Measurements from ENCODE around the gene PPP1R16B. TPM values are rescaled to one million over a fixed set of nuclear protein-coding genes. Genes with fewer than 3 reads are reported as not detected.

Gene PPP1R16B
- total and polyA plus RNA-seq, 3 donors from 2014 or later: 1.2 to 3.7 (median 1.3) TPM

DNA sequence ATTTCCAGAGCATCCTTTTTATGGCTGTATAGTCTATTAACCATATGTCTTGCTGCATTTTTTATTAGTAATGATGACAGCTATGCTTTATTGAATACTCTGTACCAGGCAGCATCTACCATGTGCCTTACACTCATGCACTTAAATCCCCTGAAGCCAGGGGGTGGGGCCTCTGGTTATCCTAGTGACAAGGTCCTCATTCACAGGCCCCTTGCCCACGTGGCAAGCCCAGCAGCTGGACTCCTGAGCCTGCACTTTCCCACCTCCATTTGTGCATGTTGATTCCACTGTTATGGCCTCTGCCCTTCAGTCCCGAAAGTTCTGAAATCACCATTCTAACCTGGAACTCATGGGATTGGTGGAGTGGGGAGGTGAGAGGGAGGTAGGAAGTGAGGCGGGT, 35.0 kb upstream of the PPP1R16B start:
- WGBS, 2 donors: 88 to 95% methylated on average over 3 of the region's 3 CpGs
- TF ChIP-seq, protein P1, sequence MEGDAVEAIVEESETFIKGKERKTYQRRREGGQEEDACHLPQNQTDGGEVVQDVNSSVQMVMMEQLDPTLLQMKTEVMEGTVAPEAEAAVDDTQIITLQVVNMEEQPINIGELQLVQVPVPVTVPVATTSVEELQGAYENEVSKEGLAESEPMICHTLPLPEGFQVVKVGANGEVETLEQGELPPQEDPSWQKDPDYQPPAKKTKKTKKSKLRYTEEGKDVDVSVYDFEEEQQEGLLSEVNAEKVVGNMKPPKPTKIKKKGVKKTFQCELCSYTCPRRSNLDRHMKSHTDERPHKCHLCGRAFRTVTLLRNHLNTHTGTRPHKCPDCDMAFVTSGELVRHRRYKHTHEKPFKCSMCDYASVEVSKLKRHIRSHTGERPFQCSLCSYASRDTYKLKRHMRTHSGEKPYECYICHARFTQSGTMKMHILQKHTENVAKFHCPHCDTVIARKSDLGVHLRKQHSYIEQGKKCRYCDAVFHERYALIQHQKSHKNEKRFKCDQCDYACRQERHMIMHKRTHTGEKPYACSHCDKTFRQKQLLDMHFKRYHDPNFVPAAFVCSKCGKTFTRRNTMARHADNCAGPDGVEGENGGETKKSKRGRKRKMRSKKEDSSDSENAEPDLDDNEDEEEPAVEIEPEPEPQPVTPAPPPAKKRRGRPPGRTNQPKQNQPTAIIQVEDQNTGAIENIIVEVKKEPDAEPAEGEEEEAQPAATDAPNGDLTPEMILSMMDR (IDR thresholded peaks at IDR 0.05): no peak
- no peak for TF ChIP-seq POLR2A (IDR thresholded peaks at IDR 0.05)
- H3K4me1 ChIP-seq: no peaks in the 10 kb centered on the region
- H3K9me3 ChIP-seq: no peaks in the 10 kb centered on the region
- H3K4me3 ChIP-seq: no peak overlapping the region
- H3K27me3 ChIP-seq: no peaks in the 10 kb centered on the region
- no peak for DNase-seq
- intact Hi-C loops (cut with DNase I; ENCODE audit: low total_unique reads): no loop called here
- H3K36me3 ChIP-seq (ENCODE audit: low read depth, missing control alignments): no peaks in the 10 kb centered on the region
- no peak overlapping the region for H3K27ac ChIP-seq

DNA sequence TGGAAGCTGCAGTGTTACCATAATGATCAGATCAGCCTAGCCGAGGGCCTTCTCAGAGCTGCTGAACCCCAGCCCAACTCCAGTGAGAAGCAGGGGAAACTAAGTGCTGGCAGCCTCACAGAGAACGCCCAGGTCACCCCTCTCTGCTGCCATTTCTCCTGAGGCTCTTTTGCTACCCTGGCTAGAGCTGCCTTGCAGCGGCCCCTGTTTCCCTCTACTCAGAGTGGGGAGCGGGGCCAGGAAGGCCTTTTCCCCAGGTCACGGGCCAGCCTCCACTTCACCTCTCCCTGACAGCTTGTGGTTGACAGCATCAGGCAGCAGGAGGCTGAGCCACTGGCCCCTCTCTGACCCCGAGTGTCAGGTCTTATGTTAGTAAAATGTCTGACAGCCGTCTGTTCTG, 34.5 kb upstream of the PPP1R16B start:
- no peak for DNase-seq
- Histone ChIP-seq H3K4me1 (no peaks in the 10 kb centered on the region), H3K36me3 (ENCODE audit: low read depth, missing control alignments) (no peaks in the 10 kb centered on the region), H3K27ac (no peak overlapping the region), H3K27me3 (no peaks in the 10 kb centered on the region), H3K9me3 (no peaks in the 10 kb centered on the region), H3K4me3 (no peak overlapping the region)
- TF ChIP-seq, protein P1 (IDR thresholded peaks at IDR 0.05): no peak
- 76 to 77% methylated on average over 7 of the region's 7 CpGs for WGBS, 2 donors
- intact Hi-C loops (cut with DNase I; ENCODE audit: low total_unique reads): no loop called here

DNA sequence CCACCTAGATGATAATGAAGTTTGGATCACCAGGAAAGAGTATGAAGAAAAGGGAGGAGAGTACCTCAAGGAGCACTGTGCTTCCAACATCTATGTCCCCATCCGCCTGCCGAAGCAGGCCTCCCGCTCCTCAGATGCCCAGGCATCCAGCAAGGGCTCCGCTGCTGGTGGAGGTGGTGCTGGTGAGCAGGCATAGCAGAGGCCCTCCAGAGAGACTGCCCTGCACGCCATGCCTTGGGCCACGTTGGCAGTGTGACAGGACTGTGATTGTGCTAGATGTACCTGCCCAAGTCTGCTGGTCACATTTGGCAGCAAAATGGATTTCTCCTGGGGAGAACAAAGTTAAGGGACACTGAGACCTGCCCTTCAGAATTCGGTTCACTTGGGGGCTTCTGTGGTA, 33.9 kb upstream of the PPP1R16B start:
- no peak overlapping the region for H3K27ac ChIP-seq
- H3K9me3 ChIP-seq: no peaks in the 10 kb centered on the region
- no peaks in the 10 kb centered on the region for H3K4me1 ChIP-seq
- H3K4me3 ChIP-seq: no peak overlapping the region
- H3K36me3 ChIP-seq (ENCODE audit: low read depth, missing control alignments): no peaks in the 10 kb centered on the region
- TF ChIP-seq, protein P1 (IDR thresholded peaks at IDR 0.05): no peak
- TF ChIP-seq POLR2A (IDR thresholded peaks at IDR 0.05): no peak
- intact Hi-C loops (cut with DNase I; ENCODE audit: low total_unique reads): no loop called here
- WGBS, 2 donors: 86 to 93% methylated on average over 4 to 7 of the region's 7 CpGs
- no peak for DNase-seq
- no peaks in the 10 kb centered on the region for H3K27me3 ChIP-seq

DNA sequence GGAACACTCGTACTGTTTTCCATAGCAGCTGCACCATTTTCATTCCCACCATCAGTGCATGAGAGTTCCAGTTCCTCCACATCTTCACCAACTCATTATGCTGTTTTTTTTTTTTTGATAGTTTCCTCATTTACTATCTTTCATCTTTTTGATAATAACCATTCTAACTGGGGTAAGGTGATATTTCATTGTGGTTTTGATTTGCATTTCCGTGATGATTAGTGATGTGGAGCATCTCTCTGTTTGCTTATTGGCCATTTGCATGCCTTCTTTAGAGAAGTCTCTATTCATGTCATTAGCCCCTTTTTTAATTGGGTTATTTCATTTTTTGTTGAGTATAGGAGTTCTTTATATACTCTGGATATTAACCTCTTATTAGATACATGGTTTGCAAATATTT, 31.3 kb upstream of the PPP1R16B start:
- Histone ChIP-seq H3K4me1 (no peaks in the 10 kb centered on the region), H3K36me3 (ENCODE audit: low read depth, missing control alignments) (no peaks in the 10 kb centered on the region), H3K27ac (no peak overlapping the region), H3K4me3 (no peak overlapping the region), H3K9me3 (no peaks in the 10 kb centered on the region), H3K27me3 (no peaks in the 10 kb centered on the region)
- 65 to 96% methylated on average over 2 of the region's 2 CpGs for WGBS, 2 donors
- TF ChIP-seq, protein P1 (IDR thresholded peaks at IDR 0.05): no peak
- no peak for TF ChIP-seq POLR2A (IDR thresholded peaks at IDR 0.05)
- intact Hi-C loops (cut with DNase I; ENCODE audit: low total_unique reads): no loop called here
- no peak for DNase-seq

DNA sequence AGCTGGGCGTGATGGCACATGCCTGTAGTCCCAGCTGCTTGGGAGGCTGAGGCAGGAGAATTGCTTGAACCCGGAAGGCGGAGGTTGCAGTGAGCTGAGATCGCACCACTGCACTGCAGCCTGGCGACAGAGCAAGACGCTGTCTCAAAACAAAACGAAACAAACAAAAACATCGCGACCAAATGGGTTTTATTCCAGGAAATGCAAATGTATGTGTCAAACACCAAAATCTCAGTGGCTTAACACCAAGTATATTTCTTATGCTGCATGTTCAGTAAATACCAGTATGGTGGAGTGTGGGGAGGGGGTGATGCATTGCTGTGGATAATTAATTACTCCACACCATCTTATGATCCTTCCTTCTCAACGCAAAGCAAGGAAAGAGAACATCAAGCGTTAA, 29.1 kb upstream of the PPP1R16B start:
- Histone ChIP-seq H3K27me3 (no peaks in the 10 kb centered on the region), H3K36me3 (ENCODE audit: low read depth, missing control alignments) (no peaks in the 10 kb centered on the region), H3K27ac (no peak overlapping the region), H3K4me1 (no peaks in the 10 kb centered on the region), H3K4me3 (no peak overlapping the region), H3K9me3 (no peaks in the 10 kb centered on the region)
- TF ChIP-seq, protein P1 (IDR thresholded peaks at IDR 0.05): no peak
- TF ChIP-seq POLR2A (IDR thresholded peaks at IDR 0.05): no peak
- intact Hi-C loops (cut with DNase I; ENCODE audit: low total_unique reads): no loop called here
- no peak for DNase-seq
- 93 to 96% methylated on average over 11 of the region's 11 CpGs for WGBS, 2 donors
